Ecto neural progenitor cell (in vitro differentiated cells): Measurements from ENCODE around the gene HMCN1.
A peak's percentile ranks its signal among the peaks of the same experiment; 100 is the strongest.

ENCODE experiments used
- DNase-seq: peaks from one replicate; pipeline ENCODE4 v3.0.0-alpha.2; 2018; ENCODE audit warnings: low spot score

Gene HMCN1

GRCh38 chr1:185912504-185912903, 178.3 kb downstream of the HMCN1 start:
- no peak for DNase-seq

GRCh38 chr1:185914089-185914488, 179.9 kb downstream of the HMCN1 start:
- DNase-seq, result no peak

- DNase-seq, result no peak
Observed at GRCh38 chr1:185916861-185917260, 182.7 kb downstream of the HMCN1 start.

- peak; percentile 47 for DNase-seq
Observed at GRCh38 chr1:185917646-185918045, 183.5 kb downstream of the HMCN1 start.

GRCh38 chr1:185920602-185921001, 186.4 kb downstream of the HMCN1 start:
- DNase-seq, result no peak

- no peak for DNase-seq
Observed at GRCh38 chr1:185921636-185922035, 187.4 kb downstream of the HMCN1 start.

- DNase-seq, result no peak
Observed at GRCh38 chr1:185926588-185926987, 192.4 kb downstream of the HMCN1 start.

GRCh38 chr1:185929776-185930175, 195.6 kb downstream of the HMCN1 start:
- DNase-seq, result no peak

GRCh38 chr1:185931438-185931837, 197.2 kb downstream of the HMCN1 start:
- no peak for DNase-seq

- DNase-seq, result no peak
Observed at GRCh38 chr1:185933580-185933979, 199.4 kb downstream of the HMCN1 start.

GRCh38 chr1:185934476-185935189, 200.4 kb downstream of the HMCN1 start:
- DNase-seq, result no peak

- DNase-seq, result no peak
Observed at GRCh38 chr1:185935360-185935759, 201.2 kb downstream of the HMCN1 start.

GRCh38 chr1:185936641-185937040, 202.4 kb downstream of the HMCN1 start:
- DNase-seq, result no peak

- DNase-seq, result no peak
Observed at GRCh38 chr1:185938396-185938795, 204.2 kb downstream of the HMCN1 start.

- DNase-seq, result no peak
Observed at GRCh38 chr1:185939142-185939541, 205.0 kb downstream of the HMCN1 start.

- no peak for DNase-seq
Observed at GRCh38 chr1:185942961-185943360, 208.8 kb downstream of the HMCN1 start.

GRCh38 chr1:185956881-185957280, 222.7 kb downstream of the HMCN1 start:
- no peak for DNase-seq

GRCh38 chr1:185957441-185958363, 223.5 kb downstream of the HMCN1 start:
- no peak for DNase-seq

GRCh38 chr1:185960422-185961321, 226.5 kb downstream of the HMCN1 start:
- DNase-seq, result no peak

- DNase-seq, result no peak
Observed at GRCh38 chr1:185961664-185962063, 227.5 kb downstream of the HMCN1 start.

- DNase-seq, result no peak
Observed at GRCh38 chr1:185964946-185965345, 230.8 kb downstream of the HMCN1 start.

GRCh38 chr1:185965870-185966269, 231.7 kb downstream of the HMCN1 start:
- DNase-seq, result no peak
